ENCODE results near the gene FANCD2. TPM values are rescaled to one million over a fixed set of nuclear protein-coding genes. Genes with fewer than 3 reads are reported as not detected.

FANCD2 gene
- polyA plus RNA-seq, 3 donors = 1.3 to 11.6 (median 2.4) TPM

DNA sequence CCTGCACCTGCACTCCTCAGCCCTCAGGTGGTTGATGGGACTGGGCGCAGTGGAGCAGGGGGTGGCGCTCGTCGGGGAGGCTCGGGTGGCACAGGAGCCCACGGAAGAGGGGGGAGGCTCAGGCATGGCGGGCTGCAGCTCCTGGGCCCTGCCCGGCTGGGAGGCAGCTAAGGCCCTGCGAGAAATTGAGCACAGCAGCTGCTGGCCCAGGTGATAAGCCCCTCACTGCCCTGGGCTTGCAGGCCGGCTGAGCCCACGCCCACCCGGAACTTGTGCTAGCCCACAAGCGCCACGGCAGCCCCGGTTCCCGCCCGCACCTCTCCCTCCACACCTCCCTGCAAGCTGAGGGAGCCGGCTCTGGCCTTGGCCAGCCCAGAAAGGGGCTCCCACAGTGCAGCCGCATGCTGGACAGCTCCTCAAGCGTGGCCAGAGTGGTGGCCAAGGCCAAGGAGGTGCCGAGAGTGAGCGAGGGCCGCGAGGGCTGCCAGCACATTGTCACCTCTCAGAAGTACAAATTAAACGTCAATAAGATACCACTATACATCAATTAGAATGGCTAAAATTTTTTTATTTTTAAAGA is 110.3 kb downstream of the FANCD2 start:
- no peak overlapping the region for H3K9ac ChIP-seq (ENCODE audit: insufficient read depth, low read length, poor library complexity, severe bottlenecking)
- Mint-ChIP-seq H3K27me3 (ENCODE audit: low read depth in 3 of 3) (peaks cover 2 to 5% (median 3%) of the 10 kb centered on the region in 3 donors), H3K9me3 (peaks cover 0 to 6% (median 4%) of the 10 kb centered on the region in 7 donors), H3K27ac (no peak overlapping the region), H3K4me3 (no peak overlapping the region), H3K36me3 (no peaks in the 10 kb centered on the region), H3K4me1 (no peaks in the 10 kb centered on the region)
- H3K36me3 ChIP-seq (replicated peaks in 1 of 2; ENCODE audit: control insufficient read depth in 1 of 2, insufficient read depth in 2 of 2, low read length in 2 of 2) = no peaks in the 10 kb centered on the region
- H3K79me2 ChIP-seq (ENCODE audit: insufficient read depth, low read length) = no peaks in the 10 kb centered on the region
- TF ChIP-seq, protein P1, sequence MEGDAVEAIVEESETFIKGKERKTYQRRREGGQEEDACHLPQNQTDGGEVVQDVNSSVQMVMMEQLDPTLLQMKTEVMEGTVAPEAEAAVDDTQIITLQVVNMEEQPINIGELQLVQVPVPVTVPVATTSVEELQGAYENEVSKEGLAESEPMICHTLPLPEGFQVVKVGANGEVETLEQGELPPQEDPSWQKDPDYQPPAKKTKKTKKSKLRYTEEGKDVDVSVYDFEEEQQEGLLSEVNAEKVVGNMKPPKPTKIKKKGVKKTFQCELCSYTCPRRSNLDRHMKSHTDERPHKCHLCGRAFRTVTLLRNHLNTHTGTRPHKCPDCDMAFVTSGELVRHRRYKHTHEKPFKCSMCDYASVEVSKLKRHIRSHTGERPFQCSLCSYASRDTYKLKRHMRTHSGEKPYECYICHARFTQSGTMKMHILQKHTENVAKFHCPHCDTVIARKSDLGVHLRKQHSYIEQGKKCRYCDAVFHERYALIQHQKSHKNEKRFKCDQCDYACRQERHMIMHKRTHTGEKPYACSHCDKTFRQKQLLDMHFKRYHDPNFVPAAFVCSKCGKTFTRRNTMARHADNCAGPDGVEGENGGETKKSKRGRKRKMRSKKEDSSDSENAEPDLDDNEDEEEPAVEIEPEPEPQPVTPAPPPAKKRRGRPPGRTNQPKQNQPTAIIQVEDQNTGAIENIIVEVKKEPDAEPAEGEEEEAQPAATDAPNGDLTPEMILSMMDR (IDR thresholded peaks at IDR 0.05) = no peak
- no peak overlapping the region for H3K4me2 ChIP-seq (replicated peaks; ENCODE audit: extremely low read depth, low read length, poor library complexity, severe bottlenecking)
- H3K9me3 ChIP-seq (replicated peaks in 1 of 2; ENCODE audit: control insufficient read depth in 1 of 2, insufficient read depth in 1 of 2, low read length in 2 of 2) = no peaks in the 10 kb centered on the region
- H2AFZ ChIP-seq (ENCODE audit: insufficient read depth, low read depth, low read length, poor library complexity, severe bottlenecking) = no peak overlapping the region
- no peak overlapping the region for H3K27ac ChIP-seq (ENCODE audit: low read depth in 1 of 2, low read length in 2 of 2)
- H3K4me1 ChIP-seq (ENCODE audit: control insufficient read depth in 1 of 2, insufficient read depth in 2 of 2, low read length in 2 of 2) = peaks cover 5% of the 10 kb centered on the region in 2 donors
- WGBS (ENCODE audit: insufficient coverage) = 96% methylated on average over 21 of the region's 25 CpGs
- H3K4me3 ChIP-seq (replicated peaks in 1 of 3; ENCODE audit: low read depth in 2 of 3, low read length in 3 of 3) = no peak overlapping the region
- intact Hi-C loops (cut with micrococcal nuclease) = no loop called here
- no peaks in the 10 kb centered on the region for H3K27me3 ChIP-seq (ENCODE audit: control insufficient read depth in 2 of 2, insufficient read depth in 2 of 2, low read length in 2 of 2)
- H4K20me1 ChIP-seq (ENCODE audit: insufficient read depth, low read length) = no peaks in the 10 kb centered on the region
- DNase-seq = no peak

DNA sequence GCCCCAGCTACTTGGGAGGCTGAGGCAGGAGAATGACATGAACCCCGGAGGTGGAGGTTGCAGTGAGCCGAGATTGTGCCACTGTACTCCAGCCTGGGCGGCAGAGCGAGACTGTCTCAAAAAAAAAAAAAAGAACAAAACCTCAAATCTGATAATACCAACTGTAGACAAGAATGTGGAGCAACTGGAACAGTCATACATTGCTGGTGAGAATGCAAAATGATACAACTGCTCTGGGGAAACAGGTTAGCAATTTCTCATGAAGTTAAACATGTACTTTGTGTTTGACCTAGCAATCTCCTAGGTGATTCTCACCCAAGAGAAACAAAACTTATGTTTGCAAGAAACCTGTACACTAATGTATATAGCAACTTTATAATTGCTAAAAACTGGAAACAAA is 110.9 kb downstream of the FANCD2 start:
- Histone ChIP-seq H3K79me2 (ENCODE audit: insufficient read depth, low read length) (peaks cover 2% of the 10 kb centered on the region), H3K36me3 (replicated peaks in 1 of 2; ENCODE audit: control insufficient read depth in 1 of 2, insufficient read depth in 2 of 2, low read length in 2 of 2) (no peaks in the 10 kb centered on the region), H3K9me3 (replicated peaks in 1 of 2; ENCODE audit: control insufficient read depth in 1 of 2, insufficient read depth in 1 of 2, low read length in 2 of 2) (no peaks in the 10 kb centered on the region), H3K27me3 (ENCODE audit: control insufficient read depth in 2 of 2, insufficient read depth in 2 of 2, low read length in 2 of 2) (no peaks in the 10 kb centered on the region), H3K4me2 (replicated peaks; ENCODE audit: extremely low read depth, low read length, poor library complexity, severe bottlenecking) (no peak overlapping the region), H2AFZ (ENCODE audit: insufficient read depth, low read depth, low read length, poor library complexity, severe bottlenecking) (no peak overlapping the region), H3K4me1 (ENCODE audit: control insufficient read depth in 1 of 2, insufficient read depth in 2 of 2, low read length in 2 of 2) (peaks cover 5 to 7% of the 10 kb centered on the region in 2 donors), H4K20me1 (ENCODE audit: insufficient read depth, low read length) (no peaks in the 10 kb centered on the region), H3K9ac (ENCODE audit: insufficient read depth, low read length, poor library complexity, severe bottlenecking) (no peak overlapping the region), H3K4me3 (replicated peaks in 1 of 3; ENCODE audit: low read depth in 2 of 3, low read length in 3 of 3) (no peak overlapping the region), H3K27ac (ENCODE audit: low read depth in 1 of 2, low read length in 2 of 2) (no peak overlapping the region)
- TF ChIP-seq, protein P1 (IDR thresholded peaks at IDR 0.05) = no peak
- H3K36me3 Mint-ChIP-seq = no peaks in the 10 kb centered on the region
- no peak overlapping the region for H3K4me3 Mint-ChIP-seq
- H3K4me1 Mint-ChIP-seq = peaks cover 2% of the 10 kb centered on the region
- intact Hi-C loops (cut with micrococcal nuclease) = no loop called here
- no peak for DNase-seq
- WGBS (ENCODE audit: insufficient coverage) = no CpG with 5 or more reads among the region's 4 CpGs
- H3K27me3 Mint-ChIP-seq (ENCODE audit: low read depth in 3 of 3) = peaks cover 2 to 5% (median 3%) of the 10 kb centered on the region in 3 donors
- H3K27ac Mint-ChIP-seq = no peak overlapping the region
- peaks cover 0 to 6% (median 4%) of the 10 kb centered on the region in 7 donors for H3K9me3 Mint-ChIP-seq
